Heart left ventricle (tissue), 16 donors: ENCODE measurements around the gene FMN2. TPM values are rescaled to one million over a fixed set of nuclear protein-coding genes. Genes with fewer than 3 reads are reported as not detected.

Experiments
- ATAC-seq, 4 donors: fragments of 200-7000 bp; cut with Tn5 transposase; one replicate each; pipeline ENCODE4 v1.9.1; 2020 to 2022; ENCODE audit warnings: moderate library complexity in 4 of 4, mild to moderate bottlenecking in 3 of 4, moderate number of reproducible peaks in 1 of 4
- DNase-seq, 5 donors: peaks; one replicate each; pipeline ENCODE4 v3.0.0-alpha.2; 2020
- H3K27ac ChIP-seq, 12 donors: fragments of 200-600 bp; sonication (generic) in 4 of 12; one replicate each; pipeline versions ENCODE4 v1.5.0 to v1.8.0; 2016 to 2022; ENCODE audit warnings: mild to moderate bottlenecking in 2 of 12
- H3K27me3 ChIP-seq, 9 donors: fragments of 200-600 bp; sonication (generic) in 2 of 9; one replicate each; pipeline versions ENCODE4 v1.5.1 to v1.8.0; 2016 to 2022; ENCODE audit warnings: mild to moderate bottlenecking in 3 of 9
- H3K36me3 ChIP-seq, 9 donors: fragments of 200-600 bp; sonication (generic) in 2 of 9; one replicate each; pipeline versions ENCODE4 v1.5.0 to v1.8.0; 2018 to 2022; ENCODE audit warnings: mild to moderate bottlenecking in 2 of 9
- H3K4me1 ChIP-seq, 12 donors: fragments of 200-600 bp; sonication (generic) in 4 of 12; one replicate each; pipeline versions ENCODE4 v1.5.0 to v1.8.0; 2016 to 2022; ENCODE audit warnings: mild to moderate bottlenecking in 3 of 12
- H3K4me3 ChIP-seq, 12 donors: fragments of 200-600 bp; sonication (generic) in 4 of 12; one replicate each; pipeline versions ENCODE4 v1.5.0 to v1.8.0; 2017 to 2022; ENCODE audit warnings: mild to moderate bottlenecking in 9 of 12, moderate library complexity in 4 of 12
- H3K9me3 ChIP-seq, 12 donors: fragments of 200-600 bp; sonication (generic) in 4 of 12; one replicate each; pipeline versions ENCODE4 v1.5.0 to v1.8.0; 2016 to 2022; ENCODE audit warnings: mild to moderate bottlenecking in 1 of 12
- CTCF ChIP-seq, 12 donors: fragments of 200-600 bp; sonication (generic) in 4 of 12; IDR thresholded peaks; one replicate each; pipeline versions ENCODE4 v1.5.0 to v1.8.0; 2018 to 2022; ENCODE audit warnings: antibody characterized with exemption in 12 of 12, mild to moderate bottlenecking in 5 of 12
- POLR2A ChIP-seq, 2 donors: fragments of 450-650 bp; IDR thresholded peaks; one replicate each; pipeline ENCODE4 v1.6.1; 2017; ENCODE audit warnings: antibody characterized with exemption in 2 of 2, mild to moderate bottlenecking in 2 of 2, moderate library complexity in 2 of 2
- WGBS, 4 donors: extraction: QIAGEN DNeasy Blood & Tissue Kit in 2 of 4; methylation state at CpG; one replicate each; pipeline versions ENCODE4 v1.1.5 to v1.1.7; 2013 to 2018; 5-methylcytosine and 5-hydroxymethylcytosine counted together
- intact Hi-C, 10 donors: fragments of 100-400 bp; cut with DNase I; formaldehyde crosslinking; loops; one replicate each; pipeline versions ENCODE4 v1.11.1 to v1.14.2; 2022
- polyA plus RNA-seq, 2 donors: library from polyadenylated mRNA; stranded (reverse); fragments of 200-250 nt; gene quantifications; one replicate each; pipeline ENCODE4 v1.2.3, GENCODE V29; 2013
- total RNA-seq, 9 donors: library from RNA; depleted of rRNA in 2 of 9; stranded (reverse); fragments of >200 nt in 2 of 9; fragmentation: NEBNext Ultra II Directional in 3 of 9; extraction: Animal tissue kit (Norgen Biotek cat#: 25700) in 3 of 9; gene quantifications; one replicate each; pipeline versions ENCODE4 v1.1.0 to v1.2.4, GENCODE V29; 2016 to 2023
- donor health status: ischemic (EF 13 %, LVEDD 7.1; RV severe dilation, severe dysfunction).
- donor health status: healthy with polysubstance abuse.
- donor health status: DM: no; HTN: yes; CAD: no.
- donor health status: DM: no; HTN: no; CAD: no.
- donor health status: ischemic (EF 25% LVEDD 6.9; RV normal size, moderate dysfunction).
- donor health status: ischemic (EF 25% LVEDD 5.7; RV mildly dilated, moderate dysfunction).
- donor health status: healthy.
- donor health status: DM: yes; HTN: yes; CAD: no.
- donor health status: ischemic (EF 35%, LVEDD 5.7; RV mildly dilated, moderate dysfunction).
- donor health status: nonischemic (EF 11% LVEDD 7.7; RV severe dilation, severe dysfunction).
- donor health status: DM: yes; HTN: yes; CAD: no.
- donor health status: PGD.
- donor health status: ischemic (EF 29% LVEDD 5.4; RV normal size, mild dysfunction).
- donor health status: nonischemic (EF 23%, LVEDD 6.1; RV moderate dilation, normal function).

Gene FMN2
- total and polyA plus RNA-seq, 11 donors: 0.11 to 1.9 (median 0.31) TPM; not detected in 8

- no peak for DNase-seq
- TF ChIP-seq CTCF (IDR thresholded peaks at IDR 0.05): no peak
- no peak for TF ChIP-seq POLR2A (IDR thresholded peaks at IDR 0.05)
- ATAC-seq: no peak
- Histone ChIP-seq H3K4me1 (no peaks in the 10 kb centered on the region), H3K4me3 (no peak overlapping the region), H3K36me3 (no peaks in the 10 kb centered on the region), H3K27me3 (peaks cover 0 to 5% (median 0%) of the 10 kb centered on the region in 9 donors), H3K27ac (no peak overlapping the region), H3K9me3 (no peaks in the 10 kb centered on the region)
- WGBS, 4 donors: 10 to 17% (median 11%) methylated on average over 6 of the region's 6 CpGs
- intact Hi-C loops: no loop called here
Measured at GRCh38 chr1:240465531-240465940, 373.9 kb downstream of the FMN2 start.

DNA sequence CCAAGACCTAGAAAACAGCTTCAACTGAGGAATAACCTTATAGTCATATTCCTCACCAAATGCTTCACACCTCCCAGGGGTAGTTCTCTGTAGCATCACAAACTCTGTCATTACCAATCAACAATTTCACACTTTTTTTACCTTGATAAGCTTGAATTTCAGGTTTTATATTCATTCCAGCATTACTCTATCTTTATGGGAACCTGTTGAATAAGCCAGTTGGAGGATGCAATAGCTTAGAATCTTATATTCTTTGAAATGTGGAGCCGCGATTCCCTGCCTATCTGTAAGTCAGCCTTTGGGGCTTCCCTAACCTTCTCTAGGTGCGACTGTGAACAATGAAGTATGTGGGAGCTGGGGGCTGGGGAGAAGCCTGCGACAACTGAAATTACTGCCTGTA lies 374.8 kb downstream of the FMN2 start:
- intact Hi-C loops: no loop called here
- H3K9me3 ChIP-seq: no peaks in the 10 kb centered on the region
- WGBS, 4 donors: 75 to 85% (median 85%) methylated on average over 4 of the region's 4 CpGs
- ATAC-seq (no peak), DNase-seq (no peak)
- H3K36me3 ChIP-seq: no peaks in the 10 kb centered on the region
- no peaks in the 10 kb centered on the region for H3K4me1 ChIP-seq
- TF ChIP-seq CTCF (IDR thresholded peaks at IDR 0.05) (no peak), POLR2A (IDR thresholded peaks at IDR 0.05) (no peak)
- no peak overlapping the region for H3K27ac ChIP-seq
- no peak overlapping the region for H3K4me3 ChIP-seq
- peaks cover 0 to 5% (median 0%) of the 10 kb centered on the region in 9 donors for H3K27me3 ChIP-seq

GRCh38 chr1:240467895-240468294 lies 376.2 kb downstream of the FMN2 start:
- Histone ChIP-seq H3K36me3 (no peaks in the 10 kb centered on the region), H3K4me1 (no peaks in the 10 kb centered on the region), H3K4me3 (no peak overlapping the region), H3K27me3 (peaks cover 0 to 5% (median 0%) of the 10 kb centered on the region in 9 donors), H3K27ac (no peak overlapping the region), H3K9me3 (no peaks in the 10 kb centered on the region)
- intact Hi-C loops: no loop called here
- TF ChIP-seq POLR2A (IDR thresholded peaks at IDR 0.05): no peak
- no peak for TF ChIP-seq CTCF (IDR thresholded peaks at IDR 0.05)
- DNase-seq (no peak), ATAC-seq (no peak)

GRCh38 chr1:240468656-240469055 lies 377.0 kb downstream of the FMN2 start:
- intact Hi-C loops: no loop called here

More at GRCh38 chr1:240468656-240469055, 377.0 kb downstream of the FMN2 start:
- DNase-seq (no peak), ATAC-seq (no peak)
- TF ChIP-seq POLR2A (IDR thresholded peaks at IDR 0.05): no peak
- TF ChIP-seq CTCF (IDR thresholded peaks at IDR 0.05): no peak
- peaks cover 0 to 5% (median 0%) of the 10 kb centered on the region in 9 donors for H3K27me3 ChIP-seq
- no peaks in the 10 kb centered on the region for H3K9me3 ChIP-seq
- H3K4me3 ChIP-seq: no peak overlapping the region
- no peak overlapping the region for H3K27ac ChIP-seq
- no peaks in the 10 kb centered on the region for H3K36me3 ChIP-seq
- WGBS, 4 donors: 65 to 73% (median 68%) methylated on average over 7 of the region's 7 CpGs
- H3K4me1 ChIP-seq: no peaks in the 10 kb centered on the region
